Panc1 (cell line): ENCODE data around the gene AKR1B1. TPM values are rescaled to one million over a fixed set of nuclear protein-coding genes. Genes with fewer than 3 reads are reported as not detected.

ENCODE experiments used
- ATAC-seq: fragments of 200-7000 bp; cut with Tn5 transposase; 2 replicates; pipeline ENCODE4 v1.9.1; 2020; ENCODE audit warnings: mild to moderate bottlenecking, moderate library complexity
- BruUV-seq: library from RNA; stranded (reverse); fragments of 400-500 nt; replicated peaks from 2 replicates; lab custom pipeline; 2021; lab: Mats Ljungman, UMichigan
- CTCF ChIA-PET: fragments of 300-600 bp; sonication (Branson Sonifier 250); formaldehyde crosslinking; loops from one replicate; lab custom pipeline; 2022; ENCODE audit warnings: antibody characterized with exemption; lab: Charles Lee
- POLR2A ChIA-PET: fragments of 300-600 bp; sonication (Branson Sonifier 250); formaldehyde crosslinking; loops from one replicate; lab custom pipeline; 2022; ENCODE audit warnings: antibody characterized with exemption; lab: Charles Lee
- DNase-seq: peaks from one replicate; pipeline ENCODE4 v3.0.0-alpha.2; 2010; ENCODE audit warnings: low read depth, low spot score
- H3K27ac ChIP-seq: 2 replicates; pipeline ENCODE4 v1.5.1; 2011; ENCODE audit warnings: mild to moderate bottlenecking, low read length, inconsistent platforms
- H3K27me3 ChIP-seq: fragments of 200-500 bp; sonication (Bioruptor generic); 2 replicates; pipeline ENCODE4 v1.6.0; 2014; ENCODE audit warnings: low read length, inconsistent platforms; ENCODE audit not compliant: control insufficient read depth, insufficient read depth
- H3K36me3 ChIP-seq: fragments of 200-500 bp; sonication (Bioruptor generic); 2 replicates; pipeline ENCODE4 v1.5.1; 2014; ENCODE audit warnings: inconsistent platforms, mild to moderate bottlenecking, low read length, moderate library complexity; ENCODE audit not compliant: control insufficient read depth, insufficient read depth
- H3K4me1 ChIP-seq: 2 replicates; pipeline ENCODE4 v1.5.1; 2011; ENCODE audit warnings: inconsistent platforms, mild to moderate bottlenecking, low read length, moderate library complexity; ENCODE audit not compliant: control insufficient read depth, insufficient read depth
- H3K4me3 ChIP-seq, 2 experiments: 2 replicates each; pipeline ENCODE4 v1.5.1; 2011 to 2012; ENCODE audit warnings: low read depth in 2 of 2, low read length in 2 of 2, mild to moderate bottlenecking in 2 of 2, inconsistent platforms in 1 of 2, moderate library complexity in 1 of 2
- H3K9me3 ChIP-seq: fragments of 200-500 bp; sonication (Bioruptor generic); 2 replicates; pipeline ENCODE4 v1.5.1; 2014; ENCODE audit warnings: low read depth, mild to moderate bottlenecking, inconsistent platforms, low read length, moderate library complexity; ENCODE audit not compliant: control insufficient read depth, insufficient read depth
- POLR2AphosphoS5 ChIP-seq: IDR thresholded peaks from 2 replicates; pipeline ENCODE4 v1.6.1; 2012; ENCODE audit warnings: mild to moderate bottlenecking, low read depth, low read length, moderate library complexity
- REST ChIP-seq, 2 experiments: IDR thresholded peaks; 2 replicates each; pipeline ENCODE4 v1.6.1; 2011 to 2012; ENCODE audit warnings: low read depth in 2 of 2, control low read depth in 1 of 2, low read length in 1 of 2, mild to moderate bottlenecking in 1 of 2, moderate library complexity in 1 of 2; ENCODE audit not compliant: insufficient read depth in 1 of 2
- SIN3A ChIP-seq: IDR thresholded peaks from 2 replicates; pipeline ENCODE4 v1.6.1; 2012; ENCODE audit warnings: low read depth, mild to moderate bottlenecking, low read length, moderate library complexity, borderline replicate concordance; ENCODE audit not compliant: insufficient read depth
- TCF7L2 ChIP-seq: IDR thresholded peaks from 2 replicates; pipeline ENCODE4 v1.6.1; 2011; ENCODE audit warnings: mild to moderate bottlenecking, low read depth, low read length, inconsistent platforms
- in situ Hi-C: cut with HindIII; loops from 2 replicates; pipeline ENCODE4 v1.10.0; 2016; ENCODE audit warnings: low sequenced_read_pairs, low pct_unique_long_range_greater_than_20kb
- intact Hi-C: fragments of 100-400 bp; cut with micrococcal nuclease; formaldehyde crosslinking; loops from one replicate; pipeline ENCODE4 v1.10.0; 2022; ENCODE audit not compliant: unreplicated experiment
- total RNA-seq: library from RNA; stranded (reverse); gene quantifications from one replicate; pipeline ENCODE4 v1.2.1, GENCODE V29; 2021; ENCODE audit not compliant: unreplicated experiment
- TF ChIP-seq, protein P1 (sequence below): fragments of 450-650 bp; IDR thresholded peaks from 2 replicates; pipeline ENCODE4 v1.5.1; 2017; ENCODE audit warnings: mild to moderate bottlenecking

Gene AKR1B1
- total RNA-seq, 1 experiment from 2014 or later, result 83.2 TPM

DNA sequence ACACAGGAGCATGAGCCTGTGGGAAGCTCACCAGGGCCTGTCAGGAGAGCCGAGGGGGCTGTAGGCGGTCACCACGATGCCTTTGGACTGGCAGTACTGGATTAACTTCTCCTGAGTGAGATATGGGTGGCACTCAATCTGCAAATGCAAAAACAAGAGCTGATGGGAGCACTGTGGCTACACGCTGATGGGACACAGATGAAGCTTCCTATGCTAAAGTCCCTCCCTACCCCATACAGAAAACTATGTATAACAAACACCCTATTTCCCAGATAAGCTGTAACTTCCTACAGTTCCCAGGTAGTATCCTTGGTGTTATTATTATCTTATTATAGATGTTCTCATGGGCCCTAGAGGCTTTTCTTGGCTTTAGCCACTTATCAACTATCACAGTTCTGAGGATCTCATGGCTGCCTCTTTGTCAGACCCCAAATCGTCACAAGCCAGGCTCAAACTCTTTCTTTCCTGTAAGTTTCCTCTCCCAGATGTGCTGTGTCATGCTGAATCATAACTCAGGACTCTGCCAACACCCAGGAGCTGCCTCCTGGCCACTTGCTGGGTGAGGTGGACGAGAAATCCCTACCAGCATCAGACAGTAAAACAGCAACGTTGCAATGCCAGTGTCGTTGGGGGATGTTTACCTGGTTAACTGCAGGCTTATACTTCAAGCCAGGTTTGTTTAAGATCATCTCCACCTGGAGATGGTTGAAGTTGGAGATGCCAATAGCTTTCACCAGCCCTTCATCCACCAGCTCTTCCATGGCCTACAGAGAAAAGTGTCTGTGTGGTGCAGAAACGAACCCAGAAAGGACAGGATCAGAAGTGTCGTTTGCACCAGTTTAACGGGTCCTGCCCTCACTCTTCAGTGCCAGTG lies 10.3 kb downstream of the AKR1B1 start:
- intact Hi-C loops (no loop called here), in situ Hi-C loops (no loop called here)
- Histone ChIP-seq H3K27ac (no peak overlapping the region), H3K27me3 (no peaks in the 10 kb centered on the region), H3K4me3 (no peak overlapping the region), H3K4me1 (no peaks in the 10 kb centered on the region), H3K36me3 (no peaks in the 10 kb centered on the region; the same call in 1 of the 2 replicates), H3K9me3 (no peaks in the 10 kb centered on the region)
- TF ChIP-seq POLR2AphosphoS5, result no peak
- TF ChIP-seq REST (IDR thresholded peaks at IDR 0.05; ENCODE audit: insufficient read depth in 1 of 2, low read depth in 2 of 2, low read length in 1 of 2), result no peak
- no peak for TF ChIP-seq SIN3A
- TF ChIP-seq, protein P1, sequence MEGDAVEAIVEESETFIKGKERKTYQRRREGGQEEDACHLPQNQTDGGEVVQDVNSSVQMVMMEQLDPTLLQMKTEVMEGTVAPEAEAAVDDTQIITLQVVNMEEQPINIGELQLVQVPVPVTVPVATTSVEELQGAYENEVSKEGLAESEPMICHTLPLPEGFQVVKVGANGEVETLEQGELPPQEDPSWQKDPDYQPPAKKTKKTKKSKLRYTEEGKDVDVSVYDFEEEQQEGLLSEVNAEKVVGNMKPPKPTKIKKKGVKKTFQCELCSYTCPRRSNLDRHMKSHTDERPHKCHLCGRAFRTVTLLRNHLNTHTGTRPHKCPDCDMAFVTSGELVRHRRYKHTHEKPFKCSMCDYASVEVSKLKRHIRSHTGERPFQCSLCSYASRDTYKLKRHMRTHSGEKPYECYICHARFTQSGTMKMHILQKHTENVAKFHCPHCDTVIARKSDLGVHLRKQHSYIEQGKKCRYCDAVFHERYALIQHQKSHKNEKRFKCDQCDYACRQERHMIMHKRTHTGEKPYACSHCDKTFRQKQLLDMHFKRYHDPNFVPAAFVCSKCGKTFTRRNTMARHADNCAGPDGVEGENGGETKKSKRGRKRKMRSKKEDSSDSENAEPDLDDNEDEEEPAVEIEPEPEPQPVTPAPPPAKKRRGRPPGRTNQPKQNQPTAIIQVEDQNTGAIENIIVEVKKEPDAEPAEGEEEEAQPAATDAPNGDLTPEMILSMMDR, result no peak
- TF ChIP-seq TCF7L2, result no peak
- POLR2A ChIA-PET, result no interaction called here
- BruUV-seq, result no TSS peak
- ATAC-seq, result peak; percentile 66; the same call in 1 of the 2 replicates
- CTCF ChIA-PET, result no interaction called here
- DNase-seq, result peak; percentile 58

- H3K36me3 ChIP-seq, result no peaks in the 10 kb centered on the region; the same call in 1 of the 2 replicates
- H3K4me1 ChIP-seq, result no peaks in the 10 kb centered on the region
- H3K27ac ChIP-seq, result no peak overlapping the region
- DNase-seq (no peak), ATAC-seq (0 out of 2 replicates have a peak, but pooled peaks have one; percentile 42)
- no TSS peak for BruUV-seq
- TF ChIP-seq, protein P1, result no peak
- no peak for TF ChIP-seq TCF7L2
- no peak for TF ChIP-seq POLR2AphosphoS5
- no peak for TF ChIP-seq SIN3A
- no peak for TF ChIP-seq REST (IDR thresholded peaks at IDR 0.05; ENCODE audit: insufficient read depth in 1 of 2, low read depth in 2 of 2, low read length in 1 of 2)
- H3K9me3 ChIP-seq, result no peaks in the 10 kb centered on the region
- ChIA-PET POLR2A (interaction anchor here (0.6 kb wide), 1 partner anchor 362 kb away, joined by 5 read pairs; no protein-coding TSS in a partner anchor), CTCF (no interaction called here)
- no peak overlapping the region for H3K4me3 ChIP-seq
- intact Hi-C loops, result no loop called here
- no peaks in the 10 kb centered on the region for H3K27me3 ChIP-seq
- in situ Hi-C loops, result no loop called here
Observed at GRCh38 chr7:134447383-134447782, 11.5 kb downstream of the AKR1B1 start.
